Tibial nerve (tissue), 4 donors: Measurements from ENCODE around the gene AMBRA1. TPM values are rescaled to one million over a fixed set of nuclear protein-coding genes. Genes with fewer than 3 reads are reported as not detected.

Experiments used
- DNase-seq, 2 donors: peaks; one replicate each; pipeline ENCODE4 v3.0.0-alpha.2; 2019; ENCODE audit warnings: low spot score in 2 of 2
- H3K27ac ChIP-seq, 4 donors: fragments of 200-600 bp; sonication (generic) in 3 of 4; one replicate each; pipeline ENCODE4 v1.5.1; 2017 to 2019; ENCODE audit warnings: mild to moderate bottlenecking in 1 of 4
- H3K27me3 ChIP-seq, 2 donors: fragments of 200-600 bp; sonication (generic) in 1 of 2; one replicate each; pipeline versions ENCODE4 v1.5.1 to v1.6.0; 2017 to 2019
- H3K36me3 ChIP-seq, 3 donors: fragments of 200-600 bp; sonication (generic); one replicate each; pipeline ENCODE4 v1.5.1; 2018 to 2019
- H3K4me1 ChIP-seq, 4 donors: fragments of 200-600 bp; sonication (generic) in 3 of 4; one replicate each; pipeline ENCODE4 v1.5.1; 2017 to 2019
- H3K4me3 ChIP-seq, 4 donors: fragments of 200-600 bp; sonication (generic) in 3 of 4; one replicate each; pipeline ENCODE4 v1.5.1; 2017 to 2019; ENCODE audit warnings: mild to moderate bottlenecking in 1 of 4, moderate library complexity in 1 of 4
- H3K9me3 ChIP-seq, 4 donors: fragments of 200-600 bp; sonication (generic) in 3 of 4; one replicate each; pipeline ENCODE4 v1.5.1; 2017 to 2019
- CTCF ChIP-seq, 5 experiments: fragments of 200-600 bp in 3 of 5; fragments of 450-650 bp in 2 of 5; sonication (generic) in 3 of 5; IDR thresholded peaks; one replicate each; pipeline ENCODE4 v1.5.1; 2016 to 2019; ENCODE audit warnings: antibody characterized with exemption in 5 of 5, mild to moderate bottlenecking in 3 of 5, moderate library complexity in 2 of 5
- EP300 ChIP-seq, 2 donors: sonication (generic); formaldehyde crosslinking; IDR thresholded peaks; one replicate each; pipeline ENCODE4 v1.6.1; 2017; ENCODE audit warnings: antibody characterized with exemption in 2 of 2, mild to moderate bottlenecking in 1 of 2
- POLR2A ChIP-seq, 2 donors: fragments of 450-650 bp; IDR thresholded peaks; one replicate each; pipeline ENCODE4 v1.6.1; 2017; ENCODE audit warnings: antibody characterized with exemption in 2 of 2, mild to moderate bottlenecking in 2 of 2, moderate library complexity in 2 of 2
- WGBS, 2 donors: methylation state at CpG; one replicate each; pipeline ENCODE4 v1.1.5; 2018; 5-methylcytosine and 5-hydroxymethylcytosine counted together
- total RNA-seq, 4 donors: library from RNA; depleted of rRNA; stranded (reverse); fragments of >200 nt; gene quantifications; one replicate each; pipeline ENCODE4 v1.1.0, GENCODE V29; 2016

AMBRA1 gene
- total RNA-seq, 4 donors from 2014 or later = 31.0 to 43.7 (median 35.8) TPM

GRCh38 chr11:46367244-46367915 is 226.4 kb downstream of the AMBRA1 start:
- H3K36me3 ChIP-seq = peaks cover 0 to 37% (median 0%) of the 10 kb centered on the region in 3 donors
- no peak overlapping the region for H3K4me3 ChIP-seq

GRCh38 chr11:46366661-46367161 is 227.1 kb downstream of the AMBRA1 start:
- 90 to 93% methylated on average over 20 to 31 of the region's 31 CpGs for WGBS, 2 donors
- Histone ChIP-seq H3K27ac (peak overlapping the region in 2 of 4 donors; percentile 46 to 59), H3K4me1 (peaks cover 0 to 51% (median 29%) of the 10 kb centered on the region in 4 donors)

More at GRCh38 chr11:46367244-46367915, 226.4 kb downstream of the AMBRA1 start:
- Histone ChIP-seq H3K27ac (peak overlapping the region in 2 of 4 donors; percentile 46 to 59), H3K27me3 (no peaks in the 10 kb centered on the region), H3K9me3 (no peaks in the 10 kb centered on the region), H3K4me1 (peaks cover 0 to 44% (median 23%) of the 10 kb centered on the region in 4 donors)
- peak; percentile 59 to 67 for DNase-seq
- WGBS, 2 donors = 6 to 14% methylated on average over 7 to 30 of the region's 32 CpGs
- TF ChIP-seq CTCF (IDR thresholded peaks at IDR 0.05) (peak; percentile 85 to 95 (median 93)), EP300 (IDR thresholded peaks at IDR 0.05) (no peak)

GRCh38 chr11:46366260-46366659 is 227.6 kb downstream of the AMBRA1 start:
- Histone ChIP-seq H3K9me3 (no peaks in the 10 kb centered on the region), H3K36me3 (peaks cover 0 to 26% (median 0%) of the 10 kb centered on the region in 3 donors), H3K27ac (peak overlapping the region in 2 of 4 donors; percentile 20 to 64), H3K4me3 (no peak overlapping the region), H3K27me3 (no peaks in the 10 kb centered on the region), H3K4me1 (peaks cover 0 to 55% (median 34%) of the 10 kb centered on the region in 4 donors)
- DNase-seq = no peak
- 90 to 95% methylated on average over 9 to 18 of the region's 22 CpGs for WGBS, 2 donors
- TF ChIP-seq EP300 (IDR thresholded peaks at IDR 0.05) = no peak
- no peak for TF ChIP-seq POLR2A (IDR thresholded peaks at IDR 0.05)
- no peak for TF ChIP-seq CTCF (IDR thresholded peaks at IDR 0.05)

More at GRCh38 chr11:46366661-46367161, 227.1 kb downstream of the AMBRA1 start:
- H3K36me3 ChIP-seq = peaks cover 0 to 31% (median 0%) of the 10 kb centered on the region in 3 donors
- no peak for DNase-seq
- H3K4me3 ChIP-seq = no peak overlapping the region
- H3K27me3 ChIP-seq = no peaks in the 10 kb centered on the region
- no peaks in the 10 kb centered on the region for H3K9me3 ChIP-seq
- TF ChIP-seq POLR2A (IDR thresholded peaks at IDR 0.05) = no peak
- TF ChIP-seq CTCF (IDR thresholded peaks at IDR 0.05) = no peak
- TF ChIP-seq EP300 (IDR thresholded peaks at IDR 0.05) = no peak

GRCh38 chr11:46364791-46365190 is 229.0 kb downstream of the AMBRA1 start:
- no peak for DNase-seq
- peaks cover 0 to 65% (median 40%) of the 10 kb centered on the region in 4 donors for H3K4me1 ChIP-seq
- H3K36me3 ChIP-seq = peaks cover 0 to 11% (median 0%) of the 10 kb centered on the region in 3 donors
- 80 to 93% methylated on average over 2 to 3 of the region's 3 CpGs for WGBS, 2 donors
- no peaks in the 10 kb centered on the region for H3K9me3 ChIP-seq
- no peak overlapping the region for H3K4me3 ChIP-seq
- TF ChIP-seq POLR2A (IDR thresholded peaks at IDR 0.05) (no peak), EP300 (IDR thresholded peaks at IDR 0.05) (no peak), CTCF (IDR thresholded peaks at IDR 0.05) (no peak)
- H3K27ac ChIP-seq = peak overlapping the region in 2 of 4 donors; percentile 25 to 55
- no peaks in the 10 kb centered on the region for H3K27me3 ChIP-seq

GRCh38 chr11:46364056-46364455 is 229.8 kb downstream of the AMBRA1 start:
- H3K27ac ChIP-seq = peak overlapping the region in 2 of 4 donors; percentile 55 to 83
- peaks cover 0 to 65% (median 40%) of the 10 kb centered on the region in 4 donors for H3K4me1 ChIP-seq
- no peak for DNase-seq
- WGBS, 2 donors = 75 to 80% methylated on average over 8 to 9 of the region's 9 CpGs
- no peaks in the 10 kb centered on the region for H3K27me3 ChIP-seq
- H3K36me3 ChIP-seq = peaks cover 0 to 7% (median 0%) of the 10 kb centered on the region in 3 donors
- no peaks in the 10 kb centered on the region for H3K9me3 ChIP-seq
- H3K4me3 ChIP-seq = no peak overlapping the region
- TF ChIP-seq CTCF (IDR thresholded peaks at IDR 0.05) (no peak), POLR2A (IDR thresholded peaks at IDR 0.05) (no peak), EP300 (IDR thresholded peaks at IDR 0.05) (no peak)
